GM19324 (cell line): Measurements from ENCODE around the gene STUB1.
"Not testable (repeated sequence)": the region's sequence is repeated elsewhere in the genome, so short reads cannot be mapped to it uniquely, and the experiment has no call there.

Experiments used
- ATAC-seq: cut with Tn5 transposase; IDR thresholded peaks from one replicate; pipeline ENCODE4 v1.9.1; 2021; ENCODE audit warnings: mild to moderate bottlenecking, moderate library complexity; ENCODE audit not compliant: unreplicated experiment, low FRiP score

Gene STUB1

GRCh38 chr16:677316-678190 is 2.7 kb upstream of the STUB1 start:
- ATAC-seq, result no peak

- ATAC-seq, result no peak
Measured at GRCh38 chr16:678209-678857, 1.9 kb upstream of the STUB1 start.

DNA sequence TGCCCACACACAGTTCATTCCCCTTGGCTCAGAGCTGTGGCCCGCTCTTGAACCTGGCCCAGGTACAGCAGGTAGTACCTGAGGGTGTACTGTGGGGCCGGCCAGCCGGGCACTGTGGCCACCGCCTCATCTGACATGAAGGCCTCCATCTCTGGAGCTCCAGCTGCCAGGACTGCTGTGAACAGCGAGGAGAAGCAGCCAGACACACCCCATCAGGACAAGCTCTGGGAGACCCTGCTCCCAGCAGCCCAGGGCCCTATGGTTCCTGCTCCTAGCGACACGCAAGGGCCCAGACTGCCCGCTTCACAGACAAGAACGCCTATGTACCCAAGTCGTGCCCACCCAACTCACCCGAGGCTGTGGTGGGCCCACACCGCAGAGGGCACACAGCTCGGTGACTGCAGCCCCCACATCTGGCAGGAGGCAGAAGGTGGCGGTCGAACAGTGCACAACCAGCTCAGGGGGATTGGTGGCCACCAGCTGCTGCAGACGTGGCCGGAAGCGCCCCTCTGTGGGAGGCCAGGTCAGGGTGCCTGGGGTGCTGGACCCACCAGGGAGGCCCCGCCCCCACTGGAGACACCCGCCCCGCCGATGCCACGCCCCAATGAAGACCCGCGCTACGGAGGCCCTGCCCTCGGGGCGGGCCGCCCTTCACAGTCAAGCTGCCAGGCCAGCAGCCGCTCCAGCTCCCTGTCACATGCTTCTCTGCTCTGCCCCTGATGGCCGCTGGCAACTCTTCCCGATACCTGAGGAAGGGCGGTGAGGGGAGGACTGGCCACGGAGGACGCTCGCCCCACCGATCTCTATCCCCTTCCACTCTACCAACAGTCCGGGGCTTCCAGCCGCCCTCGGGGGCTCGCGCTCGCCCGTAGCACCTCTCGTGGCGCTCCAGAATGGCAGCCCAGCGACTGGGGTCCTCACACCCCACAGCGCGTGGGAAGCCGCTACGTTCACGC is 1.1 kb upstream of the STUB1 start:
- ATAC-seq, result peak; percentile 1

DNA sequence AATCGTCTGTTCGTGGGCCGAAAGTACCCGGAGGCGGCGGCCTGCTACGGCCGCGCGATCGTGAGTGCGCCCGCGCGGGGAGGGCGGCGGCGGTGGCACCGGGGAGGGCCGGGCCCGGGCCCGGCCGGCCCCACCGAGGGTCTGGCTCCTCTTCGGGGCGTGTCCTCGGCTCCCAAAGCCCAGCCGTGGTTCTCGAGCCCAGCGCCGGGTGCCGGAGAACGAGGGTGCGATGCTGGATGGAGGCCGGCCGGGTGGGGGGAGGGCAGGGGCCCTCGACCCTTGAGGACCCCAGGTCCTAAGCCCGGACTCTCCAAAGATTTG is 375 bp downstream of the STUB1 start:
- ATAC-seq, result peak; percentile 2

DNA sequence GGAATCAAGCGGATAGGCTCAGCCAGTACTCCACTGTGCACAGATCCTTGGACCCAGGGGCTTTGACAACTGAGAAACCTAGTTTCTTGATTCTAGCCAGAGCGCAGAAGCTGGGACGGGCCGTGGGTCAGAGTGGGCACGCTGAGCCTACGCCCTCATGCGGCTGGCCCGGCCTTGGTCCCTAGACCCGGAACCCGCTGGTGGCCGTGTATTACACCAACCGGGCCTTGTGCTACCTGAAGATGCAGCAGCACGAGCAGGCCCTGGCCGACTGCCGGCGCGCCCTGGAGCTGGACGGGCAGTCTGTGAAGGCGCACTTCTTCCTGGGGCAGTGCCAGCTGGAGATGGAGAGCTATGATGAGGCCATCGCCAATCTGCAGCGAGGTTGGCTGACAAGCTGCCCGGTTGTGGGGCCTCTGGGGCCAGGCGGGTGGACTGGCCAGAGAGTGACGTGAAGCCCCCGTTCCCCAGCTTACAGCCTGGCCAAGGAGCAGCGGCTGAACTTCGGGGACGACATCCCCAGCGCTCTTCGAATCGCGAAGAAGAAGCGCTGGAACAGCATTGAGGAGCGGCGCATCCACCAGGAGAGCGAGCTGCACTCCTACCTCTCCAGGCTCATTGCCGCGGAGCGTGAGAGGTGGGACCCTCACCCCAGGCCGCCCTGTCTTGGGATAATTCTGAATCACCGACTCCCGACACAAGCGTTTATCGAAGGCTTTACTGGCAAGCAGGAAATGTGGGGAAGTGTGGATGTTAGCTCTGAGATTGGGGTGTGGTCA is 946 bp downstream of the STUB1 start:
- no peak for ATAC-seq

- no peak for ATAC-seq
Measured at GRCh38 chr16:681746-682427, 1.7 kb downstream of the STUB1 start.

GRCh38 chr16:682493-683395 is 2.5 kb downstream of the STUB1 start:
- ATAC-seq, result no peak

DNA sequence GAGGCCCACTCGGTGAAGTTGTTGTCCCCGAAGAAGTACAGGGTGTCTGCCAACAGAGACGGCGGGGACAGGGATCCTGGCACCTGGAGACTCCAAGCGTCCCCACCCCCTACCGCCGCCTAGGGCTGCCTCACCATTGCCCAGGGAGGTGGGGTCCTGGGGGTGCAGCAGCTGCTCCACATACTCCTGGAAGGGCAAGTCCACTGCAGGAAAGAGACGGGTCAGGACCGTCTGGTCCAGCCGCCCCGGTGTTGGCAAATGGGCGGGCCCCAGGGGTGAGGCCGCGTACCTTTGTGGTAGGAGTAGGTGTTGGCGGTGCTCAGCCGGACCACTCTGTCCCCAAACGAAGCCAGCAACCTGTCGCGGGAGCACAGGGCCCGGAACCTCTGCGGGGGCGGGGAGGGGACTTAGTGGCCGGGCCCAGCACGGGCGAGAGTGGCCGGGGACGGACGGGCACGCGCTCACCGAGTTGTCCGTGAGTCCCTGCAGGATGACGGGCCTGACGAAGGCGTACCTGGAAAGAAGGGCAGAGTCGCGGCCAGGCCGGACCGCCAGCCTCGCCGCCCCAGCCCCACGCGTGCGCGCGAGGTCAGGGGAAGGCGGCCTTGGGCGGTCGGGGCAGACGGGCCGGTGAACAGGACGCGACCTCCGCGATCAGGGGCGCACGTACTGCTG is 3.3 kb downstream of the STUB1 start:
- no peak for ATAC-seq

- peak; percentile 50 for ATAC-seq
Measured at GRCh38 chr16:684071-684794, 4.0 kb downstream of the STUB1 start, which contains the start of gene JMJD8. TSS of gene JMJD8 (minus strand) at chr16:684334. CDS start at chr16:684319, 15 bp downstream.

- no peak for ATAC-seq
Measured at GRCh38 chr16:684961-685696, 4.9 kb downstream of the STUB1 start.

DNA sequence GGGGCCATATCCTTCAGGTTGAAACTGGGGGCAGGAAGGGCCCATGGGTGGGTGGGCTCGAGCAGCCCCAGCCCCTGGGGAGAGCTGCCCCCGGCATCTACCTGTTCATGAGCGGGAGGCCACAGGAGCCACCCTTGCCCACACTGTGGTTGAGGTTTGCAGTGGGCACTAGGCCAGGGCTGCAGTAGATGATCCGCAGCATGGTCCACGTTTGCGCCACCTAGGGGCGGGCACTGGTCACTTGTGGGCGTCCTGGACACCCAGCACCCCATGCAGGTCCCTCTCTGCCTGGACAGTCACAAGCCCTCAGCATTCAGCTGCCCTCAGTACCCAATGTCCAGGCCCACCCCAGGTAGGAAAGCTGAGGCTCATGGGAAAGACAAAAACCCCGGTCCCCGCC is 5.8 kb downstream of the STUB1 start:
- no peak for ATAC-seq

GRCh38 chr16:686459-687260 is 6.5 kb downstream of the STUB1 start:
- ATAC-seq, result no peak

- ATAC-seq, result no peak
Measured at GRCh38 chr16:687499-687898, 7.3 kb downstream of the STUB1 start.

- ATAC-seq, result no peak
Measured at GRCh38 chr16:689175-689897, 9.1 kb downstream of the STUB1 start.

GRCh38 chr16:691242-691641 is 11.0 kb downstream of the STUB1 start:
- ATAC-seq, result not testable (repeated sequence)
